GM12878 (cell line): ENCODE measurements around the gene LIPT1. TPM values are rescaled to one million over a fixed set of nuclear protein-coding genes. Genes with fewer than 3 reads are reported as not detected.

Experiments
- DPF2 ChIP-seq: fragments of 450-650 bp; IDR thresholded peaks from 2 replicates; pipeline ENCODE4 v1.6.1; 2017; ENCODE audit warnings: mild to moderate bottlenecking
- KLF5 ChIP-seq: fragments of 450-650 bp; IDR thresholded peaks from 2 replicates; pipeline ENCODE4 v1.6.1; 2014; ENCODE audit warnings: mild to moderate bottlenecking; ENCODE audit not compliant: partially characterized antibody
- NR2C1 ChIP-seq: fragments of 450-650 bp; IDR thresholded peaks from 2 replicates; pipeline ENCODE4 v1.6.1; 2017; ENCODE audit warnings: antibody characterized with exemption, mild to moderate bottlenecking, moderate library complexity
- TCF12 ChIP-seq: IDR thresholded peaks from 2 replicates; pipeline ENCODE4 v1.6.1; 2011; ENCODE audit warnings: low read depth, mild to moderate bottlenecking, low read length
- USF1 ChIP-seq: IDR thresholded peaks from 2 replicates; pipeline ENCODE4 v1.6.1; 2011; ENCODE audit warnings: borderline replicate concordance, low read depth, mild to moderate bottlenecking, moderate library complexity, mixed read lengths, low read length; ENCODE audit not compliant: insufficient read depth; ENCODE audit errors: extremely low read length
- polyA plus RNA-seq, 11 experiments: library from polyadenylated mRNA; depleted of rRNA in 4 of 11; unstranded in 6 of 11; stranded (reverse) in 5 of 11; fragments of >200 nt; fragmentation: Nextera tagmentation in 4 of 11; fragmentation: Illumina TruSeq in 1 of 11; extraction: Ambion mirVana in 4 of 11; extraction: Trizol in 1 of 11; gene quantifications; 1 replicate in 1 of 11; 2 replicates in 10 of 11; pipeline versions ENCODE4 v1.2.1 to v1.2.3, GENCODE V29; 2011 to 2016; ENCODE audit warnings: inconsistent platforms in 2 of 11, missing spikeins in 2 of 11, low read depth in 1 of 11
- total RNA-seq, 4 experiments: library from RNA; depleted of rRNA in 3 of 4; stranded (reverse); fragments of >200 nt in 3 of 4; fragmentation: Illumina TruSeq in 1 of 4; extraction: Trizol in 1 of 4; gene quantifications; 2 replicates each; pipeline versions ENCODE4 v1.2.1 to v1.2.3, GENCODE V29; 2013 to 2021
- TF ChIP-seq, protein P1 (sequence below): fragments of 450-650 bp; IDR thresholded peaks from 2 replicates; pipeline ENCODE4 v1.6.1; 2017; ENCODE audit warnings: mild to moderate bottlenecking, moderate library complexity
- TF ChIP-seq, protein P2 (sequence below): fragments of 150-350 bp; IDR thresholded peaks from 2 replicates; pipeline ENCODE4 v1.6.1; 2014; ENCODE audit warnings: mild to moderate bottlenecking, low read depth, low read length
- TF ChIP-seq, protein P3 (sequence below): fragments of 450-650 bp; IDR thresholded peaks from 2 replicates; pipeline ENCODE4 v1.6.1; 2017; ENCODE audit warnings: mild to moderate bottlenecking, low read depth, inconsistent platforms; ENCODE audit not compliant: poor library complexity, severe bottlenecking
- TF ChIP-seq, protein P4 (sequence below): fragments of 450-650 bp; IDR thresholded peaks from 2 replicates; pipeline ENCODE4 v1.6.1; 2018; ENCODE audit warnings: mild to moderate bottlenecking, low read depth, moderate library complexity; ENCODE audit not compliant: partially characterized antibody
- TF ChIP-seq, protein P5 (sequence below): fragments of 150-350 bp; IDR thresholded peaks from 2 replicates; pipeline ENCODE4 v1.6.1; 2016; ENCODE audit warnings: low read depth, low read length

Gene LIPT1
- total and polyA plus RNA-seq, 10 of the 15 experiments (the other 5 are each of a cell fraction or from before 2014, with no cell fraction given): 8.0 to 15.5 (median 10.9) TPM

GRCh38 chr2:99141110-99142108 lies 13.4 kb upstream of the LIPT1 start, which contains the start of gene C2orf15 (continued):
- TF ChIP-seq, protein P1, sequence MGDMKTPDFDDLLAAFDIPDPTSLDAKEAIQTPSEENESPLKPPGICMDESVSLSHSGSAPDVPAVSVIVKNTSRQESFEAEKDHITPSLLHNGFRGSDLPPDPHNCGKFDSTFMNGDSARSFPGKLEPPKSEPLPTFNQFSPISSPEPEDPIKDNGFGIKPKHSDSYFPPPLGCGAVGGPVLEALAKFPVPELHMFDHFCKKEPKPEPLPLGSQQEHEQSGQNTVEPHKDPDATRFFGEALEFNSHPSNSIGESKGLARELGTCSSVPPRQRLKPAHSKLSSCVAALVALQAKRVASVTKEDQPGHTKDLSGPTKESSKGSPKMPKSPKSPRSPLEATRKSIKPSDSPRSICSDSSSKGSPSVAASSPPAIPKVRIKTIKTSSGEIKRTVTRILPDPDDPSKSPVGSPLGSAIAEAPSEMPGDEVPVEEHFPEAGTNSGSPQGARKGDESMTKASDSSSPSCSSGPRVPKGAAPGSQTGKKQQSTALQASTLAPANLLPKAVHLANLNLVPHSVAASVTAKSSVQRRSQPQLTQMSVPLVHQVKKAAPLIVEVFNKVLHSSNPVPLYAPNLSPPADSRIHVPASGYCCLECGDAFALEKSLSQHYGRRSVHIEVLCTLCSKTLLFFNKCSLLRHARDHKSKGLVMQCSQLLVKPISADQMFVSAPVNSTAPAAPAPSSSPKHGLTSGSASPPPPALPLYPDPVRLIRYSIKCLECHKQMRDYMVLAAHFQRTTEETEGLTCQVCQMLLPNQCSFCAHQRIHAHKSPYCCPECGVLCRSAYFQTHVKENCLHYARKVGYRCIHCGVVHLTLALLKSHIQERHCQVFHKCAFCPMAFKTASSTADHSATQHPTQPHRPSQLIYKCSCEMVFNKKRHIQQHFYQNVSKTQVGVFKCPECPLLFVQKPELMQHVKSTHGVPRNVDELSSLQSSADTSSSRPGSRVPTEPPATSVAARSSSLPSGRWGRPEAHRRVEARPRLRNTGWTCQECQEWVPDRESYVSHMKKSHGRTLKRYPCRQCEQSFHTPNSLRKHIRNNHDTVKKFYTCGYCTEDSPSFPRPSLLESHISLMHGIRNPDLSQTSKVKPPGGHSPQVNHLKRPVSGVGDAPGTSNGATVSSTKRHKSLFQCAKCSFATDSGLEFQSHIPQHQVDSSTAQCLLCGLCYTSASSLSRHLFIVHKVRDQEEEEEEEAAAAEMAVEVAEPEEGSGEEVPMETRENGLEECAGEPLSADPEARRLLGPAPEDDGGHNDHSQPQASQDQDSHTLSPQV: no peak
- TF ChIP-seq, protein P2, sequence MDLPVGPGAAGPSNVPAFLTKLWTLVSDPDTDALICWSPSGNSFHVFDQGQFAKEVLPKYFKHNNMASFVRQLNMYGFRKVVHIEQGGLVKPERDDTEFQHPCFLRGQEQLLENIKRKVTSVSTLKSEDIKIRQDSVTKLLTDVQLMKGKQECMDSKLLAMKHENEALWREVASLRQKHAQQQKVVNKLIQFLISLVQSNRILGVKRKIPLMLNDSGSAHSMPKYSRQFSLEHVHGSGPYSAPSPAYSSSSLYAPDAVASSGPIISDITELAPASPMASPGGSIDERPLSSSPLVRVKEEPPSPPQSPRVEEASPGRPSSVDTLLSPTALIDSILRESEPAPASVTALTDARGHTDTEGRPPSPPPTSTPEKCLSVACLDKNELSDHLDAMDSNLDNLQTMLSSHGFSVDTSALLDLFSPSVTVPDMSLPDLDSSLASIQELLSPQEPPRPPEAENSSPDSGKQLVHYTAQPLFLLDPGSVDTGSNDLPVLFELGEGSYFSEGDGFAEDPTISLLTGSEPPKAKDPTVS: no peak
- no peak for TF ChIP-seq DPF2
- TF ChIP-seq NR2C1: no peak
- TF ChIP-seq, protein P3, sequence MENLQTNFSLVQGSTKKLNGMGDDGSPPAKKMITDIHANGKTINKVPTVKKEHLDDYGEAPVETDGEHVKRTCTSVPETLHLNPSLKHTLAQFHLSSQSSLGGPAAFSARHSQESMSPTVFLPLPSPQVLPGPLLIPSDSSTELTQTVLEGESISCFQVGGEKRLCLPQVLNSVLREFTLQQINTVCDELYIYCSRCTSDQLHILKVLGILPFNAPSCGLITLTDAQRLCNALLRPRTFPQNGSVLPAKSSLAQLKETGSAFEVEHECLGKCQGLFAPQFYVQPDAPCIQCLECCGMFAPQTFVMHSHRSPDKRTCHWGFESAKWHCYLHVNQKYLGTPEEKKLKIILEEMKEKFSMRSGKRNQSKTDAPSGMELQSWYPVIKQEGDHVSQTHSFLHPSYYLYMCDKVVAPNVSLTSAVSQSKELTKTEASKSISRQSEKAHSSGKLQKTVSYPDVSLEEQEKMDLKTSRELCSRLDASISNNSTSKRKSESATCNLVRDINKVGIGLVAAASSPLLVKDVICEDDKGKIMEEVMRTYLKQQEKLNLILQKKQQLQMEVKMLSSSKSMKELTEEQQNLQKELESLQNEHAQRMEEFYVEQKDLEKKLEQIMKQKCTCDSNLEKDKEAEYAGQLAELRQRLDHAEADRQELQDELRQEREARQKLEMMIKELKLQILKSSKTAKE: no peak
- TF ChIP-seq KLF5: no peak
- no peak for TF ChIP-seq USF1
- TF ChIP-seq, protein P4, sequence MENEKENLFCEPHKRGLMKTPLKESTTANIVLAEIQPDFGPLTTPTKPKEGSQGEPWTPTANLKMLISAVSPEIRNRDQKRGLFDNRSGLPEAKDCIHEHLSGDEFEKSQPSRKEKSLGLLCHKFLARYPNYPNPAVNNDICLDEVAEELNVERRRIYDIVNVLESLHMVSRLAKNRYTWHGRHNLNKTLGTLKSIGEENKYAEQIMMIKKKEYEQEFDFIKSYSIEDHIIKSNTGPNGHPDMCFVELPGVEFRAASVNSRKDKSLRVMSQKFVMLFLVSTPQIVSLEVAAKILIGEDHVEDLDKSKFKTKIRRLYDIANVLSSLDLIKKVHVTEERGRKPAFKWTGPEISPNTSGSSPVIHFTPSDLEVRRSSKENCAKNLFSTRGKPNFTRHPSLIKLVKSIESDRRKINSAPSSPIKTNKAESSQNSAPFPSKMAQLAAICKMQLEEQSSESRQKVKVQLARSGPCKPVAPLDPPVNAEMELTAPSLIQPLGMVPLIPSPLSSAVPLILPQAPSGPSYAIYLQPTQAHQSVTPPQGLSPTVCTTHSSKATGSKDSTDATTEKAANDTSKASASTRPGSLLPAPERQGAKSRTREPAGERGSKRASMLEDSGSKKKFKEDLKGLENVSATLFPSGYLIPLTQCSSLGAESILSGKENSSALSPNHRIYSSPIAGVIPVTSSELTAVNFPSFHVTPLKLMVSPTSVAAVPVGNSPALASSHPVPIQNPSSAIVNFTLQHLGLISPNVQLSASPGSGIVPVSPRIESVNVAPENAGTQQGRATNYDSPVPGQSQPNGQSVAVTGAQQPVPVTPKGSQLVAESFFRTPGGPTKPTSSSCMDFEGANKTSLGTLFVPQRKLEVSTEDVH: no peak
- 0 out of 2 replicates have a peak, but pooled peaks have one; percentile 2 for TF ChIP-seq TCF12
- TF ChIP-seq, protein P5, sequence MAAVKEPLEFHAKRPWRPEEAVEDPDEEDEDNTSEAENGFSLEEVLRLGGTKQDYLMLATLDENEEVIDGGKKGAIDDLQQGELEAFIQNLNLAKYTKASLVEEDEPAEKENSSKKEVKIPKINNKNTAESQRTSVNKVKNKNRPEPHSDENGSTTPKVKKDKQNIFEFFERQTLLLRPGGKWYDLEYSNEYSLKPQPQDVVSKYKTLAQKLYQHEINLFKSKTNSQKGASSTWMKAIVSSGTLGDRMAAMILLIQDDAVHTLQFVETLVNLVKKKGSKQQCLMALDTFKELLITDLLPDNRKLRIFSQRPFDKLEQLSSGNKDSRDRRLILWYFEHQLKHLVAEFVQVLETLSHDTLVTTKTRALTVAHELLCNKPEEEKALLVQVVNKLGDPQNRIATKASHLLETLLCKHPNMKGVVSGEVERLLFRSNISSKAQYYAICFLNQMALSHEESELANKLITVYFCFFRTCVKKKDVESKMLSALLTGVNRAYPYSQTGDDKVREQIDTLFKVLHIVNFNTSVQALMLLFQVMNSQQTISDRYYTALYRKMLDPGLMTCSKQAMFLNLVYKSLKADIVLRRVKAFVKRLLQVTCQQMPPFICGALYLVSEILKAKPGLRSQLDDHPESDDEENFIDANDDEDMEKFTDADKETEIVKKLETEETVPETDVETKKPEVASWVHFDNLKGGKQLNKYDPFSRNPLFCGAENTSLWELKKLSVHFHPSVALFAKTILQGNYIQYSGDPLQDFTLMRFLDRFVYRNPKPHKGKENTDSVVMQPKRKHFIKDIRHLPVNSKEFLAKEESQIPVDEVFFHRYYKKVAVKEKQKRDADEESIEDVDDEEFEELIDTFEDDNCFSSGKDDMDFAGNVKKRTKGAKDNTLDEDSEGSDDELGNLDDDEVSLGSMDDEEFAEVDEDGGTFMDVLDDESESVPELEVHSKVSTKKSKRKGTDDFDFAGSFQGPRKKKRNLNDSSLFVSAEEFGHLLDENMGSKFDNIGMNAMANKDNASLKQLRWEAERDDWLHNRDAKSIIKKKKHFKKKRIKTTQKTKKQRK: no peak
